GM12873 (cell line): ENCODE results near the gene NR4A1.

Source experiments
- CTCF ChIP-seq: IDR thresholded peaks from 2 replicates; pipeline ENCODE4 v1.5.1; 2012; ENCODE audit warnings: low read depth, mild to moderate bottlenecking, moderate library complexity, low read length, control low read depth; ENCODE audit not compliant: insufficient read depth; ENCODE audit errors: missing control alignments

NR4A1 gene

GRCh38 chr12:52007158-52007921, 43.9 kb upstream of the NR4A1 start:
- no peak for TF ChIP-seq CTCF

- no peak for TF ChIP-seq CTCF
These were observed 43.2 kb upstream of the NR4A1 start for GRCh38 chr12:52007982-52008510.

GRCh38 chr12:52009081-52009751, 42.0 kb upstream of the NR4A1 start:
- TF ChIP-seq CTCF = no peak

- no peak for TF ChIP-seq CTCF
These were observed 41.1 kb upstream of the NR4A1 start for GRCh38 chr12:52010152-52010622.

- TF ChIP-seq CTCF = no peak
These were observed 40.3 kb upstream of the NR4A1 start for GRCh38 chr12:52010692-52011601.

GRCh38 chr12:52011602-52012214, 39.5 kb upstream of the NR4A1 start:
- no peak for TF ChIP-seq CTCF
